HAP-1 (cell line): ENCODE data around the gene MED15.

Source experiments
- DNase-seq, 2 experiments: peaks; one replicate each; pipeline ENCODE4 v3.0.0-alpha.2; 2016 to 2020; ENCODE audit warnings: low spot score in 2 of 2
- H3K27me3 ChIP-seq: fragments of 250-450 bp; sonication (Bioruptor Pico); 2 replicates; pipeline ENCODE4 v1.5.1; 2020; ENCODE audit warnings: low read depth, mild to moderate bottlenecking, moderate library complexity
- H3K36me3 ChIP-seq: fragments of 250-450 bp; sonication (Bioruptor Pico); replicated peaks from 2 replicates; pipeline ENCODE4 v1.5.1; 2020; ENCODE audit warnings: mild to moderate bottlenecking
- H3K4me1 ChIP-seq: fragments of 250-450 bp; sonication (Bioruptor Pico); 2 replicates; pipeline ENCODE4 v1.5.1; 2020; ENCODE audit warnings: mild to moderate bottlenecking
- H3K4me3 ChIP-seq: fragments of 250-450 bp; sonication (Bioruptor Pico); 2 replicates; pipeline ENCODE4 v1.5.1; 2020; ENCODE audit warnings: mild to moderate bottlenecking, moderate library complexity
- H3K9me3 ChIP-seq: fragments of 250-450 bp; sonication (Bioruptor Pico); 2 replicates; pipeline ENCODE4 v1.5.1; 2020; ENCODE audit warnings: mild to moderate bottlenecking, moderate library complexity
- in situ Hi-C: fragments of 300-500 bp; cut with MboI; formaldehyde crosslinking; loops from 3 replicates; pipeline ENCODE4 v1.14.3; 2020; ENCODE audit warnings: low sequenced_read_pairs, inconsistent platforms, mixed read lengths

MED15 gene

DNA sequence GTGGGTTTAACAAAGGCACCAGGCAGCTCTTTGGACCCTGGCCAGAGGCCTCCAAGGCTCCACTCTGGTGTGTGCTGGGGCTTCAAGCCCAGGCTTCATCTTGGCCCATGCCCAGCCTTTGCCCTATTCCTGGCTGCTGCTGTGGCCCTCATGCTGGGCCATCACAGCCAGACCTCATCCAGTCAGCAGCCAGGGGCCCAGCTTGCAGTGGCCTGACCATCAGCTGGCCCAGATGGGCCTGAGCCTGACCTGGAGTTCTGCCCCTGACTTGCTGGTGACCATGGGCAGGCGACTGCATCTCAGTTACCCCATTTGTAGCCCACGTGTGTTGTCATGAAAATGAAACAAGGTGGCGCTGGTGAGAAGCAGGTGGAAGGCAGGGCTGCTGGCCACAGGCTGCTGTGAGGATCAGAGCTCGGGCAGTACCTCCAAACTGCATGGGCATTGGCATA is 76.1 kb downstream of the MED15 start:
- H3K4me1 ChIP-seq: no peaks in the 10 kb centered on the region
- peaks cover 78% of the 10 kb centered on the region for H3K36me3 ChIP-seq
- in situ Hi-C loops: no loop called here
- no peaks in the 10 kb centered on the region for H3K27me3 ChIP-seq
- DNase-seq: no peak
- no peaks in the 10 kb centered on the region for H3K9me3 ChIP-seq
- no peak overlapping the region for H3K4me3 ChIP-seq

DNA sequence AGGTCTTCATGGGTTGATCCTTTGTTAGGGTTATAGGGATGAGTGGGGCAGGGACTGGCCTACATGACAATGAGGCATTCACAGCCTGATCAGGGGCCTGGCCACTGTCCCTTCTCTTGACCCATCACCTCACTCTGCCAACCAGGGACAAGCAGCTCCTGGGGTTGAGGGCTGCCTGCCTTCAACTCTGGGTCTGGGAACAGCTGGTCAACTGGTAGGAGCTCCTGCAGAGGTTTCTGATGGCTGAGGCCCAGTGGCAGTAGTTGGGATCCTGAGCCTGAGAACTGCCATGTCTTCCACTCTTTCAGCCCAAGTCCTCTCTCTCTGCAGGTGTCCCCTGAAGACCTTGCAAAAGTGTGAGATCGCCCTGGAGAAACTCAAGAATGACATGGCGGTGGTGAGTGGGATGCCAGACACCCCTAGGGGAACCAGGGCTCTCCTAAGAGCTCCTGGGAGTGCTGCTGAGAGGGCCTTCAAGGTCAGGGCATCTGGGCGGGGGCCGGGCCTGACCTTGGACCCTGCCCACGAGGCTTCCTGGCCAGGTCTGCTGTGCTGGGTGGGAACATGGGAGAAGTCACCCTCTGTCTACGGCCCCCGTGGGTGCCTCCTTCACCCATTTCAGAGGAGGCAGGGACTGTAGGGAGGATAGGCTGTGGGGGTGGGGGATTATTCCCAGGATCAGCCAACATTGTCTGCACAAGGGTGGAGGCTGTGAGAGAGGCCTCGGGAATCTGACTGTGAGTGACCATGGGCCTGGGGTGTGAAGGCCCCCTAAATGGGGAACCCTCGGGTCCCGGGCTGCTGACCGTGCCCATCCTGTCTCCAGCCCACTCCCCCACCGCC is 76.8 kb downstream of the MED15 start:
- H3K4me3 ChIP-seq: no peak overlapping the region
- H3K9me3 ChIP-seq: no peaks in the 10 kb centered on the region
- in situ Hi-C loops: no loop called here
- peaks cover 70% of the 10 kb centered on the region for H3K36me3 ChIP-seq
- H3K4me1 ChIP-seq: no peaks in the 10 kb centered on the region
- DNase-seq: no peak
- no peaks in the 10 kb centered on the region for H3K27me3 ChIP-seq

DNA sequence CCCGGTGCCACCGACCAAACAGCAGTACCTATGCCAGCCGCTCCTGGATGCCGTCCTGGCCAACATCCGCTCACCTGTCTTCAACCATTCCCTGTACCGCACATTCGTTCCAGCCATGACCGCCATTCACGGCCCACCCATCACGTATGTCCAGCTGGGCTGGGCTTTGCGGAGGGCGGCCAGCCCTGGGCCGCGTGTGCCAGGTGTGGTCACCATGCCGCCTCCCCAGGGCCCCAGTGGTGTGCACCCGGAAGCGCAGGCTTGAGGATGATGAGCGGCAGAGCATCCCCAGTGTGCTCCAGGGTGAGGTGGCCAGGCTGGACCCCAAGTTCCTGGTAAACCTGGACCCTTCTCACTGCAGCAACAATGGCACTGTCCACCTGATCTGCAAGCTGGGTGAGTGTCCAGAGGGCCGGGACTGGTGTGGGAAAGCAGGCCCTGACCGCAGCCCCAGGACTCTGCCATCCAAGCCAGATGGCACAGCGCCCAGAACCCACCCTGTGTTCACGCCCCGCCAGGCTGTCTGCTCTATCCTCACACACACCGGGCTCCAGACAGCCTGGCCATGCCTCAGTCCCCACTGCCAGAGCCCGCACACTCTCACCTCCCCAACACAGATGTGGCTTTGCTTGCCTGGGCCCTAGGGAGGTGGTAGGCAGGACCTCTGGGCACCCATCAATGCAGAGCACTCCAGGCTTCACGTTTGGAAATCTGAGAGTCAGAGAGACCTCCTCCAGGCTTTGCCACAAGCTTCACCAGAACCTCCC is 77.6 kb downstream of the MED15 start:
- Histone ChIP-seq H3K4me1 (no peaks in the 10 kb centered on the region), H3K27me3 (no peaks in the 10 kb centered on the region), H3K9me3 (no peaks in the 10 kb centered on the region), H3K4me3 (no peak overlapping the region), H3K36me3 (peaks cover 65% of the 10 kb centered on the region)
- no peak for DNase-seq
- in situ Hi-C loops: no loop called here

DNA sequence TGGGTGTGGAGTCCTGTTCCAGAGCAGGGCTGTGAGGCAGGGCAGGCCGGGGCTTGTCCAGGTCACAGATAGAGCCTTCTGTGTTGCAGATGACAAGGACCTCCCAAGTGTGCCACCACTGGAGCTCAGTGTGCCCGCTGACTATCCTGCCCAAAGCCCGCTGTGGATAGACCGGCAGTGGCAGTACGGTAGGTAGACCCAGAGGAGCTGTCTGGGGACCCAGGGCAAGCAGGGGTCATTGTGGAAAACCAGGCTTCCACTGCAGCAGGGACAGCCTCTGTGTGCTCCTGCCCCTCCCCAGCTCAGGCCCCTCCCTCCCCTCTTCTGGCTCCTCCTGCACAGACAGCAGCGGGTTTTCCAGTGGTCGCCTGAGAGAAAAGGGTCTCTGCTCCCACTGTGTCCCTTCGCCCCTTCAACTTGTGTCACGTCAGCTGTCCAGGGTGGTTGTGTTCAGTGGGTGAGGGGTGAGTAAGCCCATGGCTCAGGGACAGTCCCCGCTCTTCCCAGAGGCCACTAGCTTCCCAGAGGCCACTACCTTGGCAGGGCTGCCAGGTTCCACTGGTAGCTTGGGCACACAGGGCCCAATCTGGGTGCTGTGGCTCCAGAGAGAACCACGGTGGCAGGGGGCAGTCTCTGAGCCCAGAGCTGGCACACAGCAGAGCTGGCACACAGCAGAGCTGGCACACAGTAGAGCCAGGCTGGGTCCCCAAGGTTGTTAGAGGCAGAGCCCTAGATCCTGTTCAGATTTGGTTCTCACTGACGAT is 78.4 kb downstream of the MED15 start:
- Histone ChIP-seq H3K27me3 (no peaks in the 10 kb centered on the region), H3K4me3 (no peak overlapping the region), H3K4me1 (no peaks in the 10 kb centered on the region), H3K9me3 (no peaks in the 10 kb centered on the region), H3K36me3 (peaks cover 61% of the 10 kb centered on the region)
- no peak for DNase-seq
- in situ Hi-C loops: no loop called here

DNA sequence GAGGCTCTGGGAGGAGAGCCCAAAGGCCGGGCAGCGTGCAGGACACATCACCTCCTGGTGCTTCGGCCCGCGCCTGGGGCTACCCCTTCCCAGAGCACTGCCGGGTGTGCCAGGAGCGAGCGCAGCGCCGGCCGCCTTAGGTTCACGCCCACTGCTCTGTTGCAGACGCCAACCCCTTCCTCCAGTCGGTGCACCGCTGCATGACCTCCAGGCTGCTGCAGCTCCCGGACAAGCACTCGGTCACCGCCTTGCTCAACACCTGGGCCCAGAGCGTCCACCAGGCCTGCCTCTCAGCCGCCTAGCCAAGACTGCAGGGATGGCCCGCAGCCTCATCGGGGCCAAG is 79.0 kb downstream of the MED15 start:
- in situ Hi-C loops: no loop called here

DNA sequence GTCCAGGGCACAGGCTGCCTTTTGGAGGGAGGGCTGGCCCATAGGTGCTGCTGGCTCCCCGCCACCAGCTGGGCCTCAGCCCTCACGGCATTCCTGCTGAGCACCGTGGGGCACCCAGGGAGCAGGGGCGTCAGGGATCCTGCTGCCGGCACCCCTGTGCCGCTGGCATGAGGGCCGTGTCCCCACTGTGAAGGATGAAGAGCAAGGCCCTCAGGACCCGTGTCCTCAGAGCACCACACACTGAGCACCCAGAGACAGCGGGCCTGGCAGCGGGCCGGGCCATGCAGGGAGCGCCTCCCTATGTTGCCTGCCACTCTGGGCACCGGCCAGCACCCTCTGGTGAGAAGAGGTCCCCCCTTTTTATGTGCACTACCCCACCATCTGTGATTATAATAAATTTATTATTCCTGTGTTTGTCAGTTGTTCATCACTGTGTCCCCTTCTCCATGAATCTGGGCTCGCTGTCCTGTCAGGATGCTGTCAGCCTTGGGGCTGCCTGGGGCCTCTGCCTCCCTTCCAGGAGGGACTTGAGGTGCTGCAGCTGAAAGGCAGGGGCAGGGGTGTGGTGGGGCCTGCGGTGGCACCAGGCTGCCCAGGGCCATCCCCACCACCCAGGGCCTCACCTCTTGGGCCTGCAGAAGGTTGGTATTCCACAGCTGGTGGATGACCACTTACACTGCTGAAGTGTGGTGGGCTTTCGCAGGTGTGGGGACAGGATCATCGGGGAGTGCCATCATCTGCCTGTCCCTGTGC is 80.0 kb downstream of the MED15 start:
- Histone ChIP-seq H3K4me1 (no peaks in the 10 kb centered on the region), H3K9me3 (no peaks in the 10 kb centered on the region), H3K36me3 (peaks cover 46% of the 10 kb centered on the region), H3K4me3 (no peak overlapping the region), H3K27me3 (no peaks in the 10 kb centered on the region)
- no peak for DNase-seq
- in situ Hi-C loops: no loop called here

More for the DNA sequence above, 79.0 kb downstream of the MED15 start:
- H3K4me1 ChIP-seq: no peaks in the 10 kb centered on the region
- peaks cover 55% of the 10 kb centered on the region for H3K36me3 ChIP-seq
- H3K27me3 ChIP-seq: no peaks in the 10 kb centered on the region
- H3K9me3 ChIP-seq: no peaks in the 10 kb centered on the region
- DNase-seq: no peak
- H3K4me3 ChIP-seq: no peak overlapping the region

DNA sequence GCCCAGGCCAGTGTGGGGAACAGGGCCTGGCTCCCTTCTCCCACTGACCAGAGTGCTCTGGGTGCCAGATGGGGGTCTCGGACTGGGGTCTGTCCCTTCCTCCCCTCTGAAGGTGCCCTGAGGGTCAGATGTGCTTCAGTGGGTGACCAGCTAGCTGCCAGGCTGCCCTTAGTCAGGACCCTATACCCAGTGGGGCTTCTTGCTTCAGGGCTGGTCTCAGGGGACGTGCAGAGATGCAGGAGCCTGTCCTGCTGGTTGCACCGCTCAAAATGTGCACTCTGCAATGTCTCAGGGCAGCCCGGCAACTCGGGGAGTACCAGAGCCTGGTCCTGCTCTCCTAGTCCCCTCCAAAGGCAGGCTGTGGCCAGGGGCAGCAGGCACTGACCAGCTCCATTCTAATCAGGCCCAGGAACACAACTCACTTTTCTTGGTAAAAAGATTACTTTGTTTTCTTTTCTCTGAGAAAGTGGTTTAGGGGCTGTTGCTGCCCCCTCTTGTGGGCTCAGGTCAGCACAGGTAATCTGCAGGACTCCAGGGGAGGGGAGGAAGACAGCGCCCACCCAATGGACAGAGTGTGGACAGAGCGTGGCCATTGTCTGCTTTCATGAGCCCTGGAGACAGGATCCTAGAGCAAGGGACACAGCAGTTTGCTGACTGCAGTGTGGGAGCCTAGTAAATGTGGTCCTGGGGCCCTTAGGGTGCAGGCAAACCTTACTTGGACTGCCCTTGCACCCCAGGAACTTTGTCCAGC is 80.9 kb downstream of the MED15 start:
- H3K9me3 ChIP-seq: no peaks in the 10 kb centered on the region
- peaks cover 39% of the 10 kb centered on the region for H3K36me3 ChIP-seq
- no peak overlapping the region for H3K4me3 ChIP-seq
- no peak for DNase-seq
- in situ Hi-C loops: no loop called here
- no peaks in the 10 kb centered on the region for H3K4me1 ChIP-seq
- H3K27me3 ChIP-seq: no peaks in the 10 kb centered on the region

DNA sequence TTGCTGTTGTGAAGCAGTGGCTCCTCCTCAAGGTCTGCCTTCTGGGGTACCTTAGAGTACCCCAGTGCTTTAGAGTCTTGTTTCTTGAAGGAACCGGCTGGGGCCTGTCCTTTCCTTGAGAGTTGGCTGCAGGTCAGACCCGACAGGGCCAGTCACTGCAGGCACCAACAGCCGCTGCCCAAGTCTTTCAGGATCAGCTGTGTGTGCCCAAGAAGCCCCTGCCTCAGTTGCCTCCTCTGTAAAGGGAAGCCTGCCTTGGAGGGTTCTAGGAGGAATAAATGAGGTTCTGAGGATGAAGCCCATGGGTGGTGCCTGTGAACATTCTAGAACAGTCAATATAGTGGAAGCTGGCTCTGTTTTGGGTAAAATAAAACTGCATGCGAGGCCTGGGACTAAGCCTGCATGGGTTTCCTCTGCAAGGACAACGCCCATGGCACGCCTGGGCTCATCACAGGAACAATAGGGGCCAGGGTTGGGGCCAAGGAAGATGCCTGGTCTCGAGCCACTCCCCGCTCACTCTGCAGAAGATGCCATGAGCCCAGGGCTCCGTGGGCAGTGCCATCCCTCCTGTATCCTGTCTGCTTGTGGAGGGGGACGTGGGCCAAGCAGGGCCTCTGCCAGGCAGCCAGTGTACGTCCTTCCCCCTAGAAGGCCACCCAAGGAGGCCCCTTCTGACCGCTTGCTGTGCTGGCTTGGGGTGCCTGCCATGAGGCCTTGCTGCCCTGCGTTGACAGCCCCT is 81.6 kb downstream of the MED15 start:
- no peaks in the 10 kb centered on the region for H3K9me3 ChIP-seq
- no peaks in the 10 kb centered on the region for H3K27me3 ChIP-seq
- H3K36me3 ChIP-seq: peaks cover 31% of the 10 kb centered on the region
- DNase-seq: no peak
- in situ Hi-C loops: no loop called here
- H3K4me3 ChIP-seq: no peak overlapping the region
- no peaks in the 10 kb centered on the region for H3K4me1 ChIP-seq

DNA sequence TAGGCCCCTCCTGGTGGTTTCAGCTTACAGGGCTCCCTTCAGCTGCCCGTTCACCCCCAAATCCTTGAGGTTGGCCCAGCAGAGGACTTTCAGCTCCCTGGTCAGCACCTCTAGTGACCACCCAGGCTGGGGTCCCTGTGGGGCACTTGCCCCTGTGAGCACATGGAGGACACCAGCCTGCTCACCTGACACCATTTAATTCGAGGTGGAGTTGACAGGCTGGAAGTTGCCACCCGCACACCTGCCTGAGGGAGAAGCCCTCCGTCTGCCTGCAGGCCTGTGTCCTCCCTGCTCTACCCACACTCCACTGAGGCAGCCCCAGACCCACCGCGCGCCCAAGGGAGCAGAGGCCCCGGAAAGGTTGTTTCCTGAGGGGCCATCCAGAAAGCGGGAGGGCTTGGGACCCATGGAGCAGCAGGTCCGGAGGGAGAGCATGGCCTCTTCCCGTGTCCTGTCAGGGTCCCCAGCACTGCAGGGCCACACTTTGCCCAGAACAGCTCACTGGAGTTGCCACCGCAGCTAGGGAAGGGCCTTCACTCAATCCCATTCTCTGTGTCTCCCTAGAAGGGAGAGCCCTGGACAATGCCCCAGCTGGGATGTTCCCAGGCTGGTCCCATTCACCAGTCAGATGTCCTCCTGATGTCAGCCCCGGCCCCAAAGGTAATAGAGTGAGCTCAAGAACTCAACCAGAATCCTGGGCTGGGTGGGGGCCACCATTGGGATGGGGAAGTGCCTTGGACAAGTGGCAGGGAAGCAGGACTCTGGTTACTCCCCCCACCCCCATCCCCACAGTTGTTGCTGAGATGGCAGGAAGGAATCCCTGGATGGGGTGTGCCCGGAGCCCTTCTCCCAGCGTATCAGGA is 82.4 kb downstream of the MED15 start:
- Histone ChIP-seq H3K27me3 (no peaks in the 10 kb centered on the region), H3K36me3 (peaks cover 23% of the 10 kb centered on the region), H3K4me1 (no peaks in the 10 kb centered on the region), H3K4me3 (no peak overlapping the region), H3K9me3 (no peaks in the 10 kb centered on the region)
- in situ Hi-C loops: no loop called here
- no peak for DNase-seq

DNA sequence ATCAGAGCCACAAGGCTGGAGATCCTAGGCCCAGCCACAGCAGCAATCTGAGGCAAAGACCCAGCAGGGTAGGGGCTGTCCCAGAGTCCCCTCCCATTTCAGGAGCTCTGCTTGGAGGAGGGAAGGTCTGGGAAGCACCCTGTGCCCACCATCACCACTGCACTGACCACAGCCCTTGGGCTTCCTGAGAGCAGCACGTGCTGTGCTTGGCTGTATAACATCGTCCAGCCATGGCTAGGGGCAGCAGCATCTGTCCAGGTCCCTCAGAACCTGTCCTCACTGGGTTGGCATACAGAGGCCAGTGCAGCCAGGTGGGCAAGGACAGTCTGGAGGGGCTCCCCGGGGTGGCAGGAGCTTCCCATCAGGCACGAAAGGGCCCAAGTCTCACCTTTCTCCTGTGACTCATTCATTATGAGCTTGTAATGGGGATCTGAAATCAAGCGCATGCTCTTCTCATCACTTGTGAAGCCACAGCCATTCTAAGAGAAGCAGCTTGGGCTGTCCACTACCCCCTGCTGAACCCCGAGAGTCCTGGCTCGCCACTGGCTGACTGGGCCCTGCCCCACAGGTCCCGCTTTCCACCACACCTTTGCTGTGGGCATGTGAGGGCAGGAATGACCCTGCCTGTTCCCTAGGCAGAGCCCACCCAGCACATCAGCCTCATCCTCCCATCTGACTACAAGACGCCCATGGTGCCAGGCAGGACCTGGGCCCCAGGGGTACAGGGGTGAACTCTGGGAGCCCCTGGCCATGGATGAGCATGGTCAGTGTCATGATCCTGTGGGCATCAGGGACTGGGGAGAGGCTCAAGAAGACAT is 83.3 kb downstream of the MED15 start:
- in situ Hi-C loops: no loop called here
- Histone ChIP-seq H3K36me3 (peaks cover 14% of the 10 kb centered on the region), H3K4me1 (no peaks in the 10 kb centered on the region), H3K27me3 (no peaks in the 10 kb centered on the region), H3K9me3 (no peaks in the 10 kb centered on the region), H3K4me3 (no peak overlapping the region)
- DNase-seq: no peak

DNA sequence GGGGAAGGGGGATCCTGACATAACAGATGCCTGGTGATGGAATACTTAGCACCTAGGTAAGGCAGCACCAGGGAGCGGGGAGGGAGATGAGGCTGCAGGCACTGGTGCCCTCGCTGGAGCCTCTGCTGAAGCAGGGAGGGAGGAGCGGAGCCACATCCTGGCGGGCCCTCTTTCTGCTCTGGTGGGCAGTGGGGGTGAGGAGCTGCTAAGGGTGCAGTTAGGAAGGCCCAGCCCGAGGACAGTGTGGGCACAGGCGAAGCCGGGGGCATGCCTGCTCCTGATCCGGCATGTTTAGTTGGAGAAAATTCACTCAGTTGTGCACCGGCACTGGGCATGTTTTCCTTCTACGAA is 83.9 kb downstream of the MED15 start:
- in situ Hi-C loops: no loop called here
- DNase-seq: no peak
- Histone ChIP-seq H3K4me1 (no peaks in the 10 kb centered on the region; the same call in 1 of the 2 replicates), H3K9me3 (no peaks in the 10 kb centered on the region), H3K27me3 (no peaks in the 10 kb centered on the region), H3K36me3 (peaks cover 10% of the 10 kb centered on the region), H3K4me3 (no peak overlapping the region)
